ENCODE results near the gene ZNF443.
"Not testable (repeated sequence)": the region's sequence is repeated elsewhere in the genome, so short reads cannot be mapped to it uniquely, and the experiment has no call there.

The ZNF443 gene

DNA sequence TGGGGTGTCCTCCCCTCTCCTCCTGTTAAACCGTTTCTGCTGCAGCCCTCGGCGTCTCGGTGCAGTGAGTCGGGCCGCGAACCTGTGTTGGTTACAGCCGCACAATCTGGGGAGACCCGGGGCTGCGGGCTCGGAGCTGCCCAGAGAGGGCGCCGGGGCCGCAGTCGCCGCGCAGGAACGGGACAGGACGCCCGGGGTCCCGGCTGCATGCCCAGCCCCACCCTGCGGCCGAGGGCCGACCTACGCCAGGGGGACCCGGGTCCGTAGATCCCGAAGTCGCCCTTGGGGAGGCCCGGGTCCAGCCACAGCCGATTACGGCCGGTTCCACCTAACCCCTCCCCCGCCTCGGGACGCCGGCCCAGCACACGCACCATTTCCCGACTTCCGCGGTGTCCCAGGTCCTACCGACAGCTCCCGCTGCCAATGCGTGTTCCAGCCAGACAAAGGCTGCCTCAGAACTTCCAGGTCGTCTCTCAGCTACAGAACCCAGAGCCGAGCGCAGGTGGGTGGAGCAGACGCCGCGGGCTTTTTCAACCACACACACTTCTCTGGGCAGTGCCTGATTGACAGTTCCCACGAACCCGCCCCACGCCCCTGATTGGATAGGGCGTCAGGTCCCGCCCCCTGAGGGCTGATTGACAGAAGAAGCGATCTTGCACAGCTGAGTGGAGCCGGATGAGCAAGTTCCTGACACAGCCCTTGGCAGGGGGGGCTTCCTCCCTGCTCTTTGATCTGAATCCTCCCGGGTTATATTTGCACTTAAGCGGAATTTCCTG lies at the start of gene ZNF443:
ZNF443 (minus strand) TSS at position 481 of the 776 bp plus-strand sequence; CDS start at position 374, 107 bp downstream.
- TF ChIP-seq, protein P1, sequence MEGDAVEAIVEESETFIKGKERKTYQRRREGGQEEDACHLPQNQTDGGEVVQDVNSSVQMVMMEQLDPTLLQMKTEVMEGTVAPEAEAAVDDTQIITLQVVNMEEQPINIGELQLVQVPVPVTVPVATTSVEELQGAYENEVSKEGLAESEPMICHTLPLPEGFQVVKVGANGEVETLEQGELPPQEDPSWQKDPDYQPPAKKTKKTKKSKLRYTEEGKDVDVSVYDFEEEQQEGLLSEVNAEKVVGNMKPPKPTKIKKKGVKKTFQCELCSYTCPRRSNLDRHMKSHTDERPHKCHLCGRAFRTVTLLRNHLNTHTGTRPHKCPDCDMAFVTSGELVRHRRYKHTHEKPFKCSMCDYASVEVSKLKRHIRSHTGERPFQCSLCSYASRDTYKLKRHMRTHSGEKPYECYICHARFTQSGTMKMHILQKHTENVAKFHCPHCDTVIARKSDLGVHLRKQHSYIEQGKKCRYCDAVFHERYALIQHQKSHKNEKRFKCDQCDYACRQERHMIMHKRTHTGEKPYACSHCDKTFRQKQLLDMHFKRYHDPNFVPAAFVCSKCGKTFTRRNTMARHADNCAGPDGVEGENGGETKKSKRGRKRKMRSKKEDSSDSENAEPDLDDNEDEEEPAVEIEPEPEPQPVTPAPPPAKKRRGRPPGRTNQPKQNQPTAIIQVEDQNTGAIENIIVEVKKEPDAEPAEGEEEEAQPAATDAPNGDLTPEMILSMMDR (IDR thresholded peaks at IDR 0.05; ENCODE audit: low read depth, low read length, missing control alignments): no peak
- peak within 1 kb of the TSS; percentile 66 for H3K4me3 ChIP-seq (replicated peaks; ENCODE audit: low read depth, low read length)
- peak; percentile 90 for DNase-seq (ENCODE audit: extremely low read depth, low read depth)

DNA sequence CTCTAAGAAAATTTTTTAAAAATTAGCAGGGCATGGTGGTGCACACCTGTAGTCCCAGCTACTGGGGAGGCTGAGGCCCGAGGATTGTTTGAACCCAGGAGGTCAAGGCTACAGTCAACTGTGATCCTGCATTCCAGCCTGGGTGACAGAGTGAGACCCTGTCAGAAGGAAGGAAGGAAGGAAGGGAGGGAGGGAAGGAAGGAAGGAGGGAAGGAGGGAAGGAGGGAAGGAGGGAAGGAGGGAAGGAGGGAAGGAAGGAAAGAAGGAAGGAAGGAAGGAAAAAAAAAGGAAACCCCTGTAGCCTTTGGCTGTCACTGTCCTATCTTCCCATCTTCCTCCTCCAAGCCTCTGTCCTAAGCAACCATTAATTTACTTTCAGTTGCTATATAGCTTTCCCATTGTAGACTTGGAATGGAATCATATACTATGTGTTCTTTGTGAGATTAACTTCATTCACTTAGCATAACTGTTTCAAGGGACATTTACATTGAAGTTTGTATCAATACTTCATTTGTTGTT lies 45.5 kb upstream of the ZNF443 start:
- H3K4me3 ChIP-seq (replicated peaks; ENCODE audit: low read depth, low read length); DNase-seq (ENCODE audit: extremely low read depth, low read depth): not testable (repeated sequence)

DNA sequence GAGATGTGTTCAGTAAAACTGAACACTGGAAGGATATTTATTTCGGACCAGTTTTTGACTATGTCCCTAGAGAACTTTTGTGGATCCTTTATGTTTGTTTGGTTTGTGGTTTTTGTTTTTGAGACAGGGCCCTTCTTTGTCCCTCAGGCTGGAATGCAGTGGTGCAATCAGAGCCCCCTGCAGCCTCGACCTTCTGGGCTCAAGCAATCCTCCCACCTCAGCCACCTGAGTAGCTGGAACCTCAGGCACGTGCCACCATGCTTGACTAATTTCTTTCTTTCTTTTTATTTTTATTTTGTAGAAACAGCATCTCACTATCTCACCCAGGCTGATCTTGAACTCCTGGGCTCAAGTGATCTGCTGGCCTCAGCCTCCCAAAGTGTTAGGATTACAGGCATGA lies 44.8 kb upstream of the ZNF443 start:
- no peak overlapping the region for H3K4me3 ChIP-seq (replicated peaks; ENCODE audit: low read depth, low read length)
- no peak for DNase-seq (ENCODE audit: extremely low read depth, low read depth)
- TF ChIP-seq, protein P1 (IDR thresholded peaks at IDR 0.05; ENCODE audit: low read depth, low read length, missing control alignments): no peak

DNA sequence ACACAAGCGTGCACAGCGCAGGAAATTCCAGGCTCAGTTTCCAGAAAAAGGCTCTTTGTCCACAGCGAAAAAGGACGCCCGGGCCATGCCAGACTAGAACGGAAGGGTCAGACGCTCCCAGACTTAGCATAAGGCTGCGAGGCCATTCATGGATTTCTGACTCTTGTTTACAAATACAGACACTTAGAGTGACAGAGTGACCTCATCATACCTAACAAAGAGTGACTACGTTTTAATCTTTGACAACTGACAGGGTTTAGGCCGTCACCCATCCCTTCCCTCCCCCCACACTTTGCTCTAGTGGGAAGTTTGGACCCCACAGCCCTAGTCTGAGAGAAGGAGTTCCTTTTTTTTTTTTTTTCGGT lies 44.2 kb upstream of the ZNF443 start:
- peak overlapping the region; percentile 62 for H3K4me3 ChIP-seq (replicated peaks; ENCODE audit: low read depth, low read length)
- no peak for DNase-seq (ENCODE audit: extremely low read depth, low read depth)
- TF ChIP-seq, protein P1 (IDR thresholded peaks at IDR 0.05; ENCODE audit: low read depth, low read length, missing control alignments): no peak

DNA sequence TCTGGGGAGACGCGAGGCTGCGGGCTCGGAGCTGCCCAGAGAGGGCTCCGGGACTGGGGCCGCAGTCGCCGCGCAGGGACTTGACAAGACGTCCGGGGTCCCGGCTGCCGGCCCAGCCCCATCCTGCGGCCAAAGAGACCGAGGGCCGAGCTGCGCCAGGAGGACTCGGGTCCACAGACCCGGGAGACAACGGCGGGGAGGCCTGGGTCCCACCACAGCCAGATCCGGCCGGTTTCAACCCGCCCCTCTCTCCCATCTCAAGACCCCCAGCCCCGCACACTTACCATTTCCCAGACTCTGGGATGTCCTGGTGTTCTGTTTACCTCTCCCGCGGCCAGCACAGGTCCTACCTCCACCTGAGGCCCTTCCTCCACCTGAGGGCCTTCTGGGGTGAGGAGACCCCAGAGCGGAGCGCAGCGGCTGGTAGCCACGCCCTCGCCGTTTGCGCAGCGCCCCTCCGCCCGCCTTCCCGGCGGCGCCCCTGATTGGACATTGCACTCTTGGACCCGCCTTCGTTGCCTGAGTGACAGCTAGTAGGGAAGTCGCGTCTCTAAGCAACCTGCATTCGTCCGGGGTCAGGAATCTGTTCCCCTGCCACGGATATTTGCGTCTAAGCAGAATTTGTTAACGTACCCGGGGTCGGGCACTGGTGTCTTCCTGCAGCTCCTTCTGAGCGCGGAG lies 43.7 kb upstream of the ZNF443 start, which contains the start of gene ZNF709:
ZNF709 (minus strand) TSS at position 446 of the 681 bp plus-strand sequence; CDS start at position 287, 159 bp downstream.
- DNase-seq (ENCODE audit: extremely low read depth, low read depth): peak; percentile 60
- H3K4me3 ChIP-seq (replicated peaks; ENCODE audit: low read depth, low read length): peak within 1 kb of the TSS; percentile 62

DNA sequence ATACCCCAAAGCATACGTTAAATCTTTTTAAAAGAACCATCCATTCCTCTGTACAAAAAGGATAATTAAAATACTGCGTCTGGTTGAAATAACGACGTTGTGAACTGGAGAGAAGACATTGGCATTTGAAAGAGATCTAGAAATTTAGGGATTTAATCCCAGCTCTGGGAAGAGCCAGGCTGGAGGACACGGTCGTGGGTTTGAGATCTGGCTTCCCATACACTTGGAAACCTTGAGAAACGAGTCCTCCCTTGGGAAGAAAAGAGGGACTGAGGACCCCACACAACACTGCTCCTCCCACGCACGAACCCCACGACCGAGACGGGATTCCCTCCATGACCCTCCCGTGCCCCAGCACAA lies 43.2 kb upstream of the ZNF443 start:
- no peak for DNase-seq (ENCODE audit: extremely low read depth, low read depth)
- TF ChIP-seq, protein P1 (IDR thresholded peaks at IDR 0.05; ENCODE audit: low read depth, low read length, missing control alignments): no peak

More for the DNA sequence above, 43.7 kb upstream of the ZNF443 start, which contains the start of gene ZNF709:
- TF ChIP-seq, protein P1 (IDR thresholded peaks at IDR 0.05; ENCODE audit: low read depth, low read length, missing control alignments): no peak

DNA sequence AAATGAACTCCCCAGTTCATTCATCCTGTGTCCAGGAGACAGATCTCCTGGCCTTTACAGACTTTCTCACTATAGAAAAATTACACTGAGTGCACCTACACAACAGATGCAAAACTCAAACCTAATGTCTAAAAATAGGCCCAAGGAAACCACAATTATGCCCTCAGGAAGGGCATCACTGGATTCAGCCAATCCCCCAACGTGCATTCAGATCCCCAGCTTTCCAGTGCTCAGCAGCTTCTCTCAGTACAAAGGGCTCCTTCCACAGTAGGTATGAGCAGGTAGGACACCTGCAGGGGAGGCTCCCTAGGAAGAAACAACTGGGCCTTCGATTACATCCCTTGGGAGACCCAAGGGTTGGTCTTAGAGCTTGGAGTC lies 41.7 kb upstream of the ZNF443 start:
- no peak for DNase-seq (ENCODE audit: extremely low read depth, low read depth)
- TF ChIP-seq, protein P1 (IDR thresholded peaks at IDR 0.05; ENCODE audit: low read depth, low read length, missing control alignments): no peak
- H3K4me3 ChIP-seq (replicated peaks; ENCODE audit: low read depth, low read length): no peak overlapping the region

More for the DNA sequence above, 43.2 kb upstream of the ZNF443 start:
- peak overlapping the region; percentile 62 for H3K4me3 ChIP-seq (replicated peaks; ENCODE audit: low read depth, low read length)

All from HFF-Myc (cell line).